Stimulated activated CD8-positive, alpha-beta memory T cell treated with anti-CD3 and anti-CD28 coated beads, Interleukin-12 subunit alpha, Interleukin-12 subunit beta, amount 100 ng/mL, for 4 hours (primary cell): ENCODE results near the gene SLC29A4.
"Not testable (repeated sequence)": the region's sequence is repeated elsewhere in the genome, so short reads cannot be mapped to it uniquely, and the experiment has no call there.

Source experiments
- DNase-seq: peaks from one replicate; pipeline ENCODE4 v3.0.0-alpha.2; 2020; ENCODE audit warnings: low read depth

Gene SLC29A4

GRCh38 chr7:5274985-5275431 is 7.7 kb upstream of the SLC29A4 start:
- not testable (repeated sequence) for DNase-seq

GRCh38 chr7:5275510-5275909 is 7.2 kb upstream of the SLC29A4 start:
- DNase-seq: not testable (repeated sequence)

GRCh38 chr7:5276123-5276522 is 6.6 kb upstream of the SLC29A4 start:
- not testable (repeated sequence) for DNase-seq

- no peak for DNase-seq
These were observed 6.1 kb upstream of the SLC29A4 start for GRCh38 chr7:5276611-5277010.

- DNase-seq: no peak
These were observed 4.0 kb upstream of the SLC29A4 start for GRCh38 chr7:5278766-5279165.

- no peak for DNase-seq
These were observed 3.0 kb upstream of the SLC29A4 start for GRCh38 chr7:5279734-5280133.

GRCh38 chr7:5281598-5282500 is 894 bp upstream of the SLC29A4 start:
- not testable (repeated sequence) for DNase-seq

GRCh38 chr7:5283421-5284303 is 919 bp downstream of the SLC29A4 start:
- no peak for DNase-seq

GRCh38 chr7:5284304-5285281 is 1.9 kb downstream of the SLC29A4 start:
- no peak for DNase-seq

GRCh38 chr7:5286933-5287332 is 4.2 kb downstream of the SLC29A4 start:
- no peak for DNase-seq

GRCh38 chr7:5287373-5287772 is 4.6 kb downstream of the SLC29A4 start:
- DNase-seq: not testable (repeated sequence)

GRCh38 chr7:5287802-5288201 is 5.1 kb downstream of the SLC29A4 start:
- no peak for DNase-seq

- not testable (repeated sequence) for DNase-seq
These were observed 5.8 kb downstream of the SLC29A4 start for GRCh38 chr7:5288560-5288959.

- DNase-seq: no peak
These were observed 6.6 kb downstream of the SLC29A4 start for GRCh38 chr7:5289355-5289754.

GRCh38 chr7:5291301-5291700 is 8.6 kb downstream of the SLC29A4 start:
- DNase-seq: no peak

GRCh38 chr7:5291711-5292335 is 9.1 kb downstream of the SLC29A4 start:
- not testable (repeated sequence) for DNase-seq

- DNase-seq: no peak
These were observed 11.6 kb downstream of the SLC29A4 start for GRCh38 chr7:5294169-5294987.

- DNase-seq: no peak
These were observed 12.6 kb downstream of the SLC29A4 start for GRCh38 chr7:5295039-5296014.
